ENCODE measurements around the gene TOX2.

DNA sequence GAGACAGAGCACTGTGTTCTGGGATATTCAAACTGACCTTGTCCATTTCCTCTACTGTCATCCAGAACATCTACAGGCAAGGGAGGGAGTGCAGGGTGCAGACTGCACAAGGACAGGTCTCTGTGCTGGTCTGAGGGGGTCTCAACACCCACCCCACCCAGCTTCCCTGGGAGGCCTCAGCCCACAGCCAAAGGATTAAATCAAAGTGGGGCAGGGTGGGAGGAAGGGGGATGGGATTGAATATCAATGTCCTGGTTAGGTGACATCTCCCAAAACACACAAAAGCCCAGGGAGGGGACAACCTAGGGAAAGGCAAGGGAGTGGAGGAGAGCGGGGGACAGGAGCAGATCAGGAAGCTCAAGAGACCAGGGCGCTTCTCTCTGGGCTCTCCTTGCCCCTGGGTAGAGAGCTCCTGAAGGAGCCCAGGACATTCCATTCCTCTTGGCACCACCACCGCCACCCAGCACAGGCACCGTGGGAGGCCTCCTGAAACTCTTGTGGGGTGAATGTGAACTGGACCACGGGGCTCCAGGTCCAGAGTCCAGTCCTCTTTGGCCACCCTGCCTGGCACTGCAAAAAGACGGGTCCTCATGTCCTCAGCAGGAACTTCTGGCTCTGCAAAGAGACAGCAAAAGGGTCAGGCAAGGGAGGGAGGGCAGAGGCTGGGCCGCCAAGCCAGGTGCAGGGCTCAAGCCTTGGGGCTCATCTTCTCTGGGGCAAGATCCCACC is 198.4 kb downstream of the TOX2 start:
- TF ChIP-seq GATA2 (IDR thresholded peaks at IDR 0.05; ENCODE audit: low read depth, low read length): no peak
- no peak for TF ChIP-seq GATA3 (IDR thresholded peaks at IDR 0.05; ENCODE audit: low read depth, low read length)
